ENCODE measurements around the gene INSYN2B.

The INSYN2B gene

GRCh38 chr5:169980418-169981053 is at the start of gene INSYN2B:
TSS of gene INSYN2B (minus strand) at chr5:169980495. CDS start at chr5:169883898, 96,597 bp downstream.
- in situ Hi-C loops (cut with MboI; ENCODE audit: low sequenced_read_pairs), result no loop called here

GRCh38 chr5:170028124-170028523 is 47.8 kb upstream of the INSYN2B start:
- in situ Hi-C loops (cut with MboI; ENCODE audit: low sequenced_read_pairs), result no loop called here

- in situ Hi-C loops (cut with MboI; ENCODE audit: low sequenced_read_pairs), result no loop called here
These were observed 45.6 kb upstream of the INSYN2B start for GRCh38 chr5:170025853-170026252.

- in situ Hi-C loops (cut with MboI; ENCODE audit: low sequenced_read_pairs), result no loop called here
These were observed 41.2 kb upstream of the INSYN2B start for GRCh38 chr5:170021506-170021905.

GRCh38 chr5:170020423-170020822 is 40.1 kb upstream of the INSYN2B start:
- in situ Hi-C loops (cut with MboI; ENCODE audit: low sequenced_read_pairs), result no loop called here

- in situ Hi-C loops (cut with MboI; ENCODE audit: low sequenced_read_pairs), result no loop called here
These were observed 32.3 kb upstream of the INSYN2B start for GRCh38 chr5:170012622-170013021.

GRCh38 chr5:170011751-170012150 is 31.5 kb upstream of the INSYN2B start:
- in situ Hi-C loops (cut with MboI; ENCODE audit: low sequenced_read_pairs), result no loop called here

- in situ Hi-C loops (cut with MboI; ENCODE audit: low sequenced_read_pairs), result no loop called here
These were observed 30.3 kb upstream of the INSYN2B start for GRCh38 chr5:170010595-170010994.

GRCh38 chr5:170008376-170008775 is 28.1 kb upstream of the INSYN2B start:
- in situ Hi-C loops (cut with MboI; ENCODE audit: low sequenced_read_pairs), result no loop called here

- in situ Hi-C loops (cut with MboI; ENCODE audit: low sequenced_read_pairs), result no loop called here
These were observed 25.7 kb upstream of the INSYN2B start for GRCh38 chr5:170006021-170006420.

GRCh38 chr5:170000155-170000554 is 19.9 kb upstream of the INSYN2B start:
- in situ Hi-C loops (cut with MboI; ENCODE audit: low sequenced_read_pairs), result no loop called here

GRCh38 chr5:169999621-170000020 is 19.3 kb upstream of the INSYN2B start:
- in situ Hi-C loops (cut with MboI; ENCODE audit: low sequenced_read_pairs), result no loop called here

GRCh38 chr5:169997798-169998197 is 17.5 kb upstream of the INSYN2B start:
- in situ Hi-C loops (cut with MboI; ENCODE audit: low sequenced_read_pairs), result no loop called here

- in situ Hi-C loops (cut with MboI; ENCODE audit: low sequenced_read_pairs), result no loop called here
These were observed 13.1 kb upstream of the INSYN2B start for GRCh38 chr5:169993485-169993790.

GRCh38 chr5:169992789-169993484 is 12.6 kb upstream of the INSYN2B start:
- in situ Hi-C loops (cut with MboI; ENCODE audit: low sequenced_read_pairs), result no loop called here

- in situ Hi-C loops (cut with MboI; ENCODE audit: low sequenced_read_pairs), result no loop called here
These were observed 11.0 kb upstream of the INSYN2B start for GRCh38 chr5:169991115-169991869.

- in situ Hi-C loops (cut with MboI; ENCODE audit: low sequenced_read_pairs), result no loop called here
These were observed 9.1 kb upstream of the INSYN2B start for GRCh38 chr5:169989365-169989764.

- in situ Hi-C loops (cut with MboI; ENCODE audit: low sequenced_read_pairs), result no loop called here
These were observed 8.7 kb upstream of the INSYN2B start for GRCh38 chr5:169988947-169989346.

- in situ Hi-C loops (cut with MboI; ENCODE audit: low sequenced_read_pairs), result no loop called here
These were observed 7.9 kb upstream of the INSYN2B start for GRCh38 chr5:169988206-169988605.

GRCh38 chr5:169979871-169980270 is 424 bp downstream of the INSYN2B start:
- in situ Hi-C loops (cut with MboI; ENCODE audit: low sequenced_read_pairs), result no loop called here

- in situ Hi-C loops (cut with MboI; ENCODE audit: low sequenced_read_pairs), result no loop called here
These were observed 1.6 kb downstream of the INSYN2B start for GRCh38 chr5:169978714-169979113.

- in situ Hi-C loops (cut with MboI; ENCODE audit: low sequenced_read_pairs), result no loop called here
These were observed 6.0 kb downstream of the INSYN2B start for GRCh38 chr5:169974121-169974770.
